ENCODE measurements around the gene SERTM1. TPM values are rescaled to one million over a fixed set of nuclear protein-coding genes. Genes with fewer than 3 reads are reported as not detected.

Gene SERTM1
- total RNA-seq, 2 donors from 2014 or later: 0.11 TPM; not detected in 1

DNA sequence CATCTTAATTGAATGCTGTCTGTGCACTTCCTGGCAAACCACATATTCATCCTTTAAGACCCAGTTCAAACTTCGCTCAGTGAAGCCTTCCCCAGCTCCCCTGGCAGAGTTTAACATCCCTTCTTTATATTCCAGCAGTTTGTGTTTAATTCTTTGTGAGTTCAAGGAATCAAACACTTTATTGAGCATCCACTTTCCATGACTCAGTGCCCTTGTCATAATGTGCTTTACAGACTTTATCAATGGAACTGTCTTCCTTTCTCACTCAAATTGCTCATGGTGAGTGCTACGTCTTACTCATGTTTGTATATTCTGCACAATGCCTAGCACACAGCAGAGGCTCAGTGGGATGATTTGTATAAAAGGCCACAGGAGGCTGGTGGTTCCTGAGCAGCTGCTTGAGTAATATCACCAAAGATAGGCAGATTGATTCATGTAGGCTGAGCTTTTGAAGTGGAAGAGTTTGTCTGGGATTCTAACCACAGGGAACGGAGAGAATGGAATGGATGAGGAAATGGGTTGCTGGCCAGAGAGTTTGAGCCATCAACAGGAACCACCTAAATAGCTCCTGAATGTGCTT is 44.2 kb downstream of the SERTM1 start:
- no peak for DNase-seq

DNA sequence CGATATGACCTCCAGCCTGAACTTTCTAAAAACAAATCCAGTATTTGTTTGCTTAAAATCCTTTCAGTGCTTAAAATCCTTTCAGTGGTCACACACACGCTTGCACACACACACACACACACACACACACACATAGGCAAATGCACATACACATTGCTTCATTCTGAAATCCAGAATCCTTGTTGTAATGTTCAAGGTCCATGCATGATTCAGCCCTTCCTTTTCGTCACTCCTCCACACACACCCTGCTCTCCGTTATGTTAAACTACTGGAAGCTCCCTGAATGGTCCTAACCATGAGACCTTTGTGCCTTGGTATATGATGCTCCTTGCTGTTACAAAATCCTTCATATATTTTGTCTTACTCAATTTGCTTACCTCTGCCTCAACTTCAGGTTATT is 44.9 kb downstream of the SERTM1 start:
- Histone ChIP-seq H3K27ac (no peak overlapping the region), H3K9ac (ENCODE audit: low read depth in 2 of 2, low read length in 2 of 2) (no peak overlapping the region), H3K4me1 (no peaks in the 10 kb centered on the region), H3K36me3 (no peaks in the 10 kb centered on the region), H3K27me3 (no peaks in the 10 kb centered on the region), H3K4me3 (no peak overlapping the region), H3K9me3 (no peaks in the 10 kb centered on the region)
- intact Hi-C loops (cut with DNase I): no loop called here
- no peak for TF ChIP-seq CTCF (IDR thresholded peaks at IDR 0.05)
- no peak for DNase-seq

More for the DNA sequence above, 44.2 kb downstream of the SERTM1 start:
- H3K4me3 ChIP-seq: no peak overlapping the region
- no peaks in the 10 kb centered on the region for H3K27me3 ChIP-seq
- no peak overlapping the region for H3K9ac ChIP-seq (ENCODE audit: low read depth in 2 of 2, low read length in 2 of 2)
- H3K27ac ChIP-seq: no peak overlapping the region
- intact Hi-C loops (cut with DNase I): no loop called here
- no peaks in the 10 kb centered on the region for H3K36me3 ChIP-seq
- H3K4me1 ChIP-seq: no peaks in the 10 kb centered on the region
- TF ChIP-seq CTCF (IDR thresholded peaks at IDR 0.05): no peak
- H3K9me3 ChIP-seq: no peaks in the 10 kb centered on the region

GRCh38 chr13:36724141-36724540 is 50.3 kb downstream of the SERTM1 start:
- H3K4me3 ChIP-seq: no peak overlapping the region
- intact Hi-C loops (cut with DNase I): loop anchor here (10.0 kb wide), 1 partner anchor 279 kb away; no protein-coding TSS in a partner anchor
- H3K36me3 ChIP-seq: no peaks in the 10 kb centered on the region
- no peak for DNase-seq
- H3K27ac ChIP-seq: no peak overlapping the region
- no peak overlapping the region for H3K9ac ChIP-seq (ENCODE audit: low read depth in 2 of 2, low read length in 2 of 2)
- no peaks in the 10 kb centered on the region for H3K27me3 ChIP-seq
- TF ChIP-seq CTCF (IDR thresholded peaks at IDR 0.05): no peak
- H3K4me1 ChIP-seq: no peaks in the 10 kb centered on the region
- no peaks in the 10 kb centered on the region for H3K9me3 ChIP-seq

GRCh38 chr13:36725936-36726335 is 52.1 kb downstream of the SERTM1 start:
- Histone ChIP-seq H3K27me3 (no peaks in the 10 kb centered on the region), H3K4me1 (no peaks in the 10 kb centered on the region), H3K9me3 (no peaks in the 10 kb centered on the region), H3K9ac (ENCODE audit: low read depth in 2 of 2, low read length in 2 of 2) (no peak overlapping the region), H3K36me3 (no peaks in the 10 kb centered on the region), H3K27ac (no peak overlapping the region), H3K4me3 (no peak overlapping the region)
- TF ChIP-seq CTCF (IDR thresholded peaks at IDR 0.05): no peak
- intact Hi-C loops (cut with DNase I): loop anchor here (10.0 kb wide), 1 partner anchor 281 kb away; no protein-coding TSS in a partner anchor
- no peak for DNase-seq

- DNase-seq: no peak
- TF ChIP-seq CTCF (IDR thresholded peaks at IDR 0.05): no peak
- Histone ChIP-seq H3K4me3 (no peak overlapping the region), H3K27me3 (no peaks in the 10 kb centered on the region), H3K9me3 (no peaks in the 10 kb centered on the region), H3K4me1 (no peaks in the 10 kb centered on the region), H3K9ac (ENCODE audit: low read depth in 2 of 2, low read length in 2 of 2) (no peak overlapping the region), H3K27ac (no peak overlapping the region), H3K36me3 (no peaks in the 10 kb centered on the region)
- intact Hi-C loops (cut with DNase I): loop anchor here (10.0 kb wide), 1 partner anchor 283 kb away; no protein-coding TSS in a partner anchor
Measured at GRCh38 chr13:36728006-36728405, 54.2 kb downstream of the SERTM1 start.
